A549 (cell line): ENCODE measurements around the gene GGA2. TPM values are rescaled to one million over a fixed set of nuclear protein-coding genes. Genes with fewer than 3 reads are reported as not detected.

Experiments
- ATAC-seq, 2 experiments: fragments of 200-7000 bp in 1 of 2; fragments of >200 bp in 1 of 2; cut with Nextera tagmentation in 1 of 2; cut with Tn5 transposase in 1 of 2; 3 replicates each; pipeline versions ENCODE4 v1.8.0 to v1.9.1; 2018 to 2020; ENCODE audit warnings: mild to moderate bottlenecking in 1 of 2, moderate library complexity in 1 of 2
- CTCF ChIA-PET: fragments of 300-600 bp; sonication (Branson Sonifier 250); formaldehyde crosslinking; extraction: SDS; loops from one replicate; lab custom pipeline; 2021; ENCODE audit warnings: antibody characterized with exemption, inconsistent platforms; lab: Yijun Ruan, JAX
- POLR2A ChIA-PET: fragments of 350-600 bp; formaldehyde crosslinking; extraction: SDS; loops from one replicate; lab custom pipeline; 2021; ENCODE audit warnings: antibody characterized with exemption, inconsistent platforms; lab: Yijun Ruan, JAX
- DNase-seq, 2 experiments: peaks; one replicate each; pipeline versions ENCODE4 v3.0.0 to v3.0.0-alpha.2; 2011 to 2016; ENCODE audit warnings: low read depth in 1 of 2, low spot score in 1 of 2
- FAIRE-seq: peaks from 2 replicates; lab custom pipeline; 2011; peaks lifted over from hg19 to GRCh38; lab: Jason Lieb, UNC
- H3K27ac ChIP-seq, 2 experiments: fragments of >200 bp; sonication (Bioruptor Twin); formaldehyde crosslinking; 3 replicates each; pipeline ENCODE4 v1.5.1; 2016 to 2017
- H3K4me1 ChIP-seq: fragments of >200 bp; sonication (Bioruptor Twin); formaldehyde crosslinking; 3 replicates; pipeline ENCODE4 v1.6.1; 2016
- H3K4me2 ChIP-seq: fragments of >200 bp; sonication (Bioruptor Twin); formaldehyde crosslinking; 3 replicates; pipeline ENCODE4 v1.6.1; 2016
- H3K4me3 ChIP-seq: fragments of >200 bp; sonication (Bioruptor Twin); formaldehyde crosslinking; 3 replicates; pipeline ENCODE4 v1.5.1; 2016
- H3K9me3 ChIP-seq: fragments of >200 bp; sonication (Bioruptor Twin); formaldehyde crosslinking; 3 replicates; pipeline ENCODE4 v1.6.1; 2016
- CHD4 ChIP-seq: fragments of 200-600 bp; sonication (generic); IDR thresholded peaks from 2 replicates; pipeline ENCODE4 v1.6.1; 2016; ENCODE audit warnings: antibody characterized with exemption, mild to moderate bottlenecking, borderline replicate concordance
- EHF ChIP-seq: fragments of 250-450 bp; sonication (Bioruptor Pico); IDR thresholded peaks from 2 replicates; pipeline ENCODE4 v1.5.0; 2020; ENCODE audit warnings: mild to moderate bottlenecking
- EP300 ChIP-seq, 2 experiments: fragments of >200 bp; sonication (Bioruptor Twin); formaldehyde crosslinking; IDR thresholded peaks; 2 replicates in 1 of 2; 3 replicates in 1 of 2; pipeline ENCODE4 v1.6.1; 2016 to 2017
- ESRRA ChIP-seq: fragments of 150-350 bp; IDR thresholded peaks from 2 replicates; pipeline ENCODE4 v1.6.1; 2014; ENCODE audit warnings: mild to moderate bottlenecking, low read length, borderline replicate concordance
- FOSL2 ChIP-seq, 2 experiments: fragments of 450-650 bp in 1 of 2; fragments of >200 bp in 1 of 2; sonication (Bioruptor Twin) in 1 of 2; formaldehyde crosslinking; IDR thresholded peaks; 2 replicates each; pipeline versions ENCODE4 v1.5.0 to v1.6.1; 2016 to 2020; ENCODE audit warnings: mild to moderate bottlenecking in 1 of 2, moderate library complexity in 1 of 2
- HDAC2 ChIP-seq: fragments of 200-600 bp; sonication (generic); IDR thresholded peaks from 2 replicates; pipeline ENCODE4 v1.6.1; 2016
- HOXA7 ChIP-seq: fragments of 250-450 bp; sonication (Bioruptor Pico); IDR thresholded peaks from 2 replicates; pipeline ENCODE4 v1.5.0; 2020; ENCODE audit warnings: mild to moderate bottlenecking, moderate library complexity
- JUN ChIP-seq, 2 experiments: fragments of >200 bp; sonication (Bioruptor Twin); formaldehyde crosslinking; IDR thresholded peaks; 2 replicates in 1 of 2; 3 replicates in 1 of 2; pipeline ENCODE4 v1.6.1; 2016 to 2017
- JUNB ChIP-seq: fragments of >200 bp; sonication (Bioruptor Twin); formaldehyde crosslinking; IDR thresholded peaks from 2 replicates; pipeline ENCODE4 v1.6.1; 2016
- MYC ChIP-seq: IDR thresholded peaks from 2 replicates; pipeline ENCODE4 v1.6.1; 2012; ENCODE audit warnings: mild to moderate bottlenecking, inconsistent platforms, low read length, improper control_type of control experiment, borderline replicate concordance
- NR3C1 ChIP-seq: fragments of >200 bp; sonication (Bioruptor Twin); formaldehyde crosslinking; IDR thresholded peaks from 3 replicates; pipeline ENCODE4 v1.6.1; 2017
- PHF8 ChIP-seq: fragments of 200-600 bp; sonication (generic); IDR thresholded peaks from 2 replicates; pipeline ENCODE4 v1.6.1; 2016; ENCODE audit warnings: low read depth, mild to moderate bottlenecking, antibody characterized with exemption, moderate library complexity, borderline replicate concordance
- RNF2 ChIP-seq: fragments of 200-600 bp; sonication (generic); IDR thresholded peaks from 2 replicates; pipeline ENCODE4 v1.6.1; 2016; ENCODE audit warnings: low read depth, mild to moderate bottlenecking, antibody characterized with exemption, moderate library complexity, borderline replicate concordance
- ZSCAN20 ChIP-seq: fragments of 250-450 bp; sonication (Bioruptor Pico); IDR thresholded peaks from 2 replicates; pipeline ENCODE4 v1.8.0; 2022; ENCODE audit warnings: mild to moderate bottlenecking, moderate library complexity
- WGBS: methylation state at CpG from one replicate; pipeline ENCODE4 v1.1.6; 2017; ENCODE audit errors: missing lambda C conversion rate; 5-methylcytosine and 5-hydroxymethylcytosine counted together
- polyA plus RNA-seq, 4 experiments: library from polyadenylated mRNA; depleted of rRNA in 3 of 4; stranded (reverse); fragments of >200 nt; fragmentation: RNase III in 1 of 4; extraction: RNeasy Plus Mini Kit Qiagen cat#74134 plus additional on column Dnase treatment in 1 of 4; gene quantifications; 2 replicates in 3 of 4; 3 replicates in 1 of 4; pipeline ENCODE4 v1.2.3, GENCODE V29; 2011 to 2017
- TF ChIP-seq, protein P1 (sequence below): fragments of 200-600 bp; sonication (generic); IDR thresholded peaks from 2 replicates; pipeline ENCODE4 v1.6.1; 2016; ENCODE audit warnings: antibody characterized with exemption, mild to moderate bottlenecking, moderate library complexity
- TF ChIP-seq, protein P2 (sequence below): fragments of 450-650 bp; IDR thresholded peaks from 2 replicates; pipeline ENCODE4 v1.6.1; 2014; ENCODE audit warnings: antibody characterized with exemption
- TF ChIP-seq, protein P3 (sequence below): IDR thresholded peaks from 2 replicates; pipeline ENCODE4 v1.6.1; 2012
- TF ChIP-seq, protein P4 (sequence below): fragments of 250-450 bp; sonication (Bioruptor Pico); IDR thresholded peaks from 2 replicates; pipeline ENCODE4 v1.5.0; 2021; ENCODE audit warnings: mild to moderate bottlenecking, moderate library complexity, borderline replicate concordance

Gene GGA2
- polyA plus RNA-seq, 2 of the 4 experiments (the other 2 are of a cell fraction): 33.1 to 57.9 TPM

DNA sequence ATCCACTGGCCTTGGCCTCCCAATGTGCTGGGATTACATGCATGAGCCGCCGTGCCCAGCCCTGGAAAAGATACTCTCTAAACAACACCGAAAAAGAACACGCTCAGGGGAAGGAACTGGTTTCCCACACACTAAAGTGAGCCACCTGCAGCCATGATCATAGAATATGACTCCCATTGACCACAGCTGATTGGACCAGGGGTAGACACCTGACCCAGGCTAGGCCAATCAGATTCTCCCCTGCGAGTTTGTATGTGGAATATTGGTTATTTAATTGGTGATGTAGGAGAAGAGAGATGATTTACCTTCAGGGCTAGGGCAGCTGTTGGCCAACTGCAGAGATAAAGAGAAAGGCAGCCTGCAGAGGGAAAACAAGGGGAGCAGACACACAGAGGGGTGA lies 9.0 kb upstream of the GGA2 start:
- no peak overlapping the region for H3K27ac ChIP-seq
- no peaks in the 10 kb centered on the region for H3K4me1 ChIP-seq
- ChIA-PET CTCF (interaction anchor here (3.2 kb wide), 1 partner anchor 10 kb away, joined by 9 read pairs; no protein-coding TSS in a partner anchor), POLR2A (no interaction called here)
- no peak overlapping the region for H3K4me3 ChIP-seq
- H3K4me2 ChIP-seq: no peak overlapping the region
- FAIRE-seq: no peak
- TF ChIP-seq, protein P1, sequence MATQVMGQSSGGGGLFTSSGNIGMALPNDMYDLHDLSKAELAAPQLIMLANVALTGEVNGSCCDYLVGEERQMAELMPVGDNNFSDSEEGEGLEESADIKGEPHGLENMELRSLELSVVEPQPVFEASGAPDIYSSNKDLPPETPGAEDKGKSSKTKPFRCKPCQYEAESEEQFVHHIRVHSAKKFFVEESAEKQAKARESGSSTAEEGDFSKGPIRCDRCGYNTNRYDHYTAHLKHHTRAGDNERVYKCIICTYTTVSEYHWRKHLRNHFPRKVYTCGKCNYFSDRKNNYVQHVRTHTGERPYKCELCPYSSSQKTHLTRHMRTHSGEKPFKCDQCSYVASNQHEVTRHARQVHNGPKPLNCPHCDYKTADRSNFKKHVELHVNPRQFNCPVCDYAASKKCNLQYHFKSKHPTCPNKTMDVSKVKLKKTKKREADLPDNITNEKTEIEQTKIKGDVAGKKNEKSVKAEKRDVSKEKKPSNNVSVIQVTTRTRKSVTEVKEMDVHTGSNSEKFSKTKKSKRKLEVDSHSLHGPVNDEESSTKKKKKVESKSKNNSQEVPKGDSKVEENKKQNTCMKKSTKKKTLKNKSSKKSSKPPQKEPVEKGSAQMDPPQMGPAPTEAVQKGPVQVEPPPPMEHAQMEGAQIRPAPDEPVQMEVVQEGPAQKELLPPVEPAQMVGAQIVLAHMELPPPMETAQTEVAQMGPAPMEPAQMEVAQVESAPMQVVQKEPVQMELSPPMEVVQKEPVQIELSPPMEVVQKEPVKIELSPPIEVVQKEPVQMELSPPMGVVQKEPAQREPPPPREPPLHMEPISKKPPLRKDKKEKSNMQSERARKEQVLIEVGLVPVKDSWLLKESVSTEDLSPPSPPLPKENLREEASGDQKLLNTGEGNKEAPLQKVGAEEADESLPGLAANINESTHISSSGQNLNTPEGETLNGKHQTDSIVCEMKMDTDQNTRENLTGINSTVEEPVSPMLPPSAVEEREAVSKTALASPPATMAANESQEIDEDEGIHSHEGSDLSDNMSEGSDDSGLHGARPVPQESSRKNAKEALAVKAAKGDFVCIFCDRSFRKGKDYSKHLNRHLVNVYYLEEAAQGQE: no peak
- TF ChIP-seq, protein P2, sequence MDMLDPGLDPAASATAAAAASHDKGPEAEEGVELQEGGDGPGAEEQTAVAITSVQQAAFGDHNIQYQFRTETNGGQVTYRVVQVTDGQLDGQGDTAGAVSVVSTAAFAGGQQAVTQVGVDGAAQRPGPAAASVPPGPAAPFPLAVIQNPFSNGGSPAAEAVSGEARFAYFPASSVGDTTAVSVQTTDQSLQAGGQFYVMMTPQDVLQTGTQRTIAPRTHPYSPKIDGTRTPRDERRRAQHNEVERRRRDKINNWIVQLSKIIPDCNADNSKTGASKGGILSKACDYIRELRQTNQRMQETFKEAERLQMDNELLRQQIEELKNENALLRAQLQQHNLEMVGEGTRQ: peak; percentile 35; the same call in 1 of the 2 replicates
- no peak for TF ChIP-seq CHD4
- peak in 1 of 2 experiments; percentile 44 for DNase-seq
- peak; percentile 47 to 76; a peak in 3 of 6 replicates for ATAC-seq
- no peaks in the 10 kb centered on the region for H3K9me3 ChIP-seq
- WGBS: 90% methylated on average over 5 of the region's 5 CpGs

DNA sequence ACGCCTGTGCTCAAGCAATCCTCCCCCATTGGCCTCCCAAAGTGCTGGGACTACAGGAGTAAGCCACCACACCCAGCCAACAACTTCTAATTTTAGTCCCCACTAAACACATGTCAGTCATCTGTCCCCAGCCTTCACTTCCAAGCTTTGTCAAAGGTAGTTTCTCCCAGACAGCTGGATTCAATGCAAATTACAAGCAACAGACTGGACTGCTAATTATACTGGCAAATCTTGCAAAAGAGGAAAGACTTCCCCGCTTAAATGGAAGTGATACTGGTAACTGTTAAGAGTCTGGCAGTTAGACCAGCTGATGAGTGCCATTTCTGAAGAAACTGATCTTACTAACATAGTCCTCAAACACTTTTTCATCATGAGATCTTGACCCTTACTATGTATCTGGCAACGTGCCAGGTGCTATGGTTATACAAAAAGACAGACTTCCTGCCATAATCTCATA lies 8.2 kb upstream of the GGA2 start:
- Histone ChIP-seq H3K4me1 (no peaks in the 10 kb centered on the region), H3K9me3 (no peaks in the 10 kb centered on the region), H3K4me3 (no peak overlapping the region), H3K27ac (no peak overlapping the region), H3K4me2 (no peak overlapping the region)
- FAIRE-seq: no peak
- TF ChIP-seq MYC: no peak
- TF ChIP-seq PHF8: no peak
- TF ChIP-seq JUNB: no peak
- no peak for TF ChIP-seq NR3C1
- TF ChIP-seq EHF (CRISPR knock-in tag): no peak
- no peak for TF ChIP-seq HOXA7 (CRISPR knock-in tag)
- TF ChIP-seq ZSCAN20 (CRISPR knock-in tag): no peak
- POLR2A ChIA-PET: no interaction called here
- 71% methylated on average over 3 of the region's 3 CpGs for WGBS
- no peak for ATAC-seq
- no peak for DNase-seq
- CTCF ChIA-PET: interaction anchor here (1.4 kb wide), 1 partner anchor 11 kb away, joined by 4 read pairs; no protein-coding TSS in a partner anchor

DNA sequence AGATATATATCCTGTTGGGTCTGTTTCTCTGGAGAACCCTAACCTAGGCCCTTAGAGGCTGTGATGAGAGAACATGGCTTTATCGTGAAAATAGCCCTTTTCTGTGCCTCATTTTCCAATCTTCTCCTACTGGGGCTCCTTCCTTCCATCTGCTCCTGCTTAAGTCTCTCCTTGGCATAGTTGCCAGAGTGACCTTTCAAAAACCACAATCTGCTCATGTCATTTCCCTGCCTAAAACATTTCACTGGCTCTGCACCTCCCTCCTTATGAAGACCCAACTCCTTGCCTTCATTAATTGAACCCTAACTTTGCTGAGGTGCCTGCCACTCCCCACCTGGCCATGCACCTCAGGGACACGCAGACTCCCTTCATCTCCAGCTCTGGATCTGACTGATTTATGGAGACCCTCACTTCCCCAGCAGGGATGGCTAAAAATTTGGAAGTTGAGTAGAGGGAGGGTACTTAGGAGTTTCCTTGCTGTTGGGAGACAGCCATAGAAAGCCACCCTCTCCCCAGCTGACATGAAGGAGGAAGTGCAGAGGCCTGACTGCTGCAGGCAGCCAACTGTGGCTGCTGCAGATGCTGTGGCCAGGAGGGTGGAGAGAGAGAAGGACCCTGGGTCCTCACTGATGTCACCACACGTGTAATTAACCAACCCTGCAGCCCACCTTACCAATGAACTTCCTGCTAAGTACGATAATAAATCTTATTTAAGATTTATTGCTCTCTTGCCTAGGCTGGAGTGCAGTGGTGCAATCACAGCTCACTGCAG lies 6.3 kb upstream of the GGA2 start:
- WGBS: 86% methylated on average over 4 of the region's 4 CpGs
- Histone ChIP-seq H3K4me3 (no peak overlapping the region), H3K27ac (no peak overlapping the region), H3K4me2 (no peak overlapping the region), H3K4me1 (no peaks in the 10 kb centered on the region), H3K9me3 (no peaks in the 10 kb centered on the region)
- DNase-seq (no peak), ATAC-seq (no peak), FAIRE-seq (no peak)
- ChIA-PET CTCF (interaction anchor here (1.0 to 1.4 kb wide), 2 partner anchors 16 to 81 kb away, joined by 3 read pairs; no protein-coding TSS in a partner anchor), POLR2A (no interaction called here)
- TF ChIP-seq ESRRA: no peak
- TF ChIP-seq NR3C1: no peak
- no peak for TF ChIP-seq HDAC2
- no peak for TF ChIP-seq FOSL2 (IDR thresholded peaks at IDR 0.05)
- no peak for TF ChIP-seq FOSL2 (CRISPR knock-in tag; IDR thresholded peaks at IDR 0.05)
- TF ChIP-seq ZSCAN20 (CRISPR knock-in tag): no peak
- no peak for TF ChIP-seq PHF8
- TF ChIP-seq EP300 (IDR thresholded peaks at IDR 0.05): no peak
- TF ChIP-seq JUNB: no peak
- TF ChIP-seq RNF2: no peak
- TF ChIP-seq, protein P3, sequence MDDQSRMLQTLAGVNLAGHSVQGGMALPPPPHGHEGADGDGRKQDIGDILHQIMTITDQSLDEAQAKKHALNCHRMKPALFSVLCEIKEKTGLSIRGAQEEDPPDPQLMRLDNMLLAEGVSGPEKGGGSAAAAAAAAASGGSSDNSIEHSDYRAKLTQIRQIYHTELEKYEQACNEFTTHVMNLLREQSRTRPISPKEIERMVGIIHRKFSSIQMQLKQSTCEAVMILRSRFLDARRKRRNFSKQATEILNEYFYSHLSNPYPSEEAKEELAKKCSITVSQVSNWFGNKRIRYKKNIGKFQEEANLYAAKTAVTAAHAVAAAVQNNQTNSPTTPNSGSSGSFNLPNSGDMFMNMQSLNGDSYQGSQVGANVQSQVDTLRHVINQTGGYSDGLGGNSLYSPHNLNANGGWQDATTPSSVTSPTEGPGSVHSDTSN: no peak
- no peak for TF ChIP-seq MYC
- TF ChIP-seq, protein P4, sequence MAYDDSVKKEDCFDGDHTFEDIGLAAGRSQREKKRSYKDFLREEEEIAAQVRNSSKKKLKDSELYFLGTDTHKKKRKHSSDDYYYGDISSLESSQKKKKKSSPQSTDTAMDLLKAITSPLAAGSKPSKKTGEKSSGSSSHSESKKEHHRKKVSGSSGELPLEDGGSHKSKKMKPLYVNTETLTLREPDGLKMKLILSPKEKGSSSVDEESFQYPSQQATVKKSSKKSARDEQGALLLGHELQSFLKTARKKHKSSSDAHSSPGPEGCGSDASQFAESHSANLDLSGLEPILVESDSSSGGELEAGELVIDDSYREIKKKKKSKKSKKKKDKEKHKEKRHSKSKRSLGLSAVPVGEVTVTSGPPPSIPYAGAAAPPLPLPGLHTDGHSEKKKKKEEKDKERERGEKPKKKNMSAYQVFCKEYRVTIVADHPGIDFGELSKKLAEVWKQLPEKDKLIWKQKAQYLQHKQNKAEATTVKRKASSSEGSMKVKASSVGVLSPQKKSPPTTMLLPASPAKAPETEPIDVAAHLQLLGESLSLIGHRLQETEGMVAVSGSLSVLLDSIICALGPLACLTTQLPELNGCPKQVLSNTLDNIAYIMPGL (CRISPR knock-in tag): no peak
- no peak for TF ChIP-seq JUN (IDR thresholded peaks at IDR 0.05)
- TF ChIP-seq HOXA7 (CRISPR knock-in tag): no peak
- TF ChIP-seq, protein P1: no peak
